CD4-positive, alpha-beta T cell (primary cell): ENCODE results near the gene QKI. TPM values are rescaled to one million over a fixed set of nuclear protein-coding genes. Genes with fewer than 3 reads are reported as not detected.

Experiments used
- ATAC-seq: fragments of 200-7000 bp; cut with Tn5 transposase; one replicate; pipeline ENCODE4 v1.10.0; 2022; ENCODE audit warnings: mild to moderate bottlenecking; ENCODE audit not compliant: poor library complexity
- CTCF ChIA-PET: fragments of 350-600 bp; sonication (Branson Sonifier 250); formaldehyde crosslinking; loops from one replicate; lab custom pipeline; 2021; ENCODE audit warnings: antibody characterized with exemption, inconsistent platforms; lab: Charles Lee
- POLR2A ChIA-PET: fragments of 350-600 bp; sonication (Branson Sonifier 250); formaldehyde crosslinking; loops from one replicate; lab custom pipeline; 2021; ENCODE audit warnings: antibody characterized with exemption, inconsistent platforms; lab: Charles Lee
- DNase-seq, 14 experiments: peaks; one replicate each; pipeline ENCODE4 v3.0.0-alpha.2; 2013 to 2020; ENCODE audit warnings: mixed read lengths in 2 of 14
- H3K27ac ChIP-seq, 2 donors: one replicate each; pipeline versions ENCODE4 v1.5.1 to v1.7.0; 2013; ENCODE audit warnings: low read length in 2 of 2, low read depth in 1 of 2, mild to moderate bottlenecking in 1 of 2
- H3K27me3 ChIP-seq, 2 experiments: 1 replicate in 1 of 2; 2 replicates in 1 of 2; pipeline versions ENCODE4 v1.6.1 to v1.7.0; 2013; ENCODE audit warnings: low read length in 2 of 2, control low read depth in 1 of 2, mild to moderate bottlenecking in 1 of 2, moderate library complexity in 1 of 2; ENCODE audit not compliant: insufficient read depth in 2 of 2, control insufficient read depth in 1 of 2
- H3K36me3 ChIP-seq: one replicate; pipeline ENCODE4 v1.6.1; 2013; ENCODE audit warnings: low read length, control low read depth; ENCODE audit not compliant: insufficient read depth
- H3K4me1 ChIP-seq: one replicate; pipeline ENCODE4 v1.6.1; 2013; ENCODE audit warnings: low read length, control low read depth; ENCODE audit not compliant: insufficient read depth
- H3K4me3 ChIP-seq: one replicate; pipeline ENCODE4 v1.5.1; 2013; ENCODE audit warnings: mild to moderate bottlenecking, low read length, moderate library complexity
- H3K9me3 ChIP-seq, 2 experiments: 1 replicate in 1 of 2; 2 replicates in 1 of 2; pipeline versions ENCODE4 v1.6.1 to v1.7.0; 2013; ENCODE audit warnings: low read length in 2 of 2, mild to moderate bottlenecking in 2 of 2, control low read depth in 1 of 2, moderate library complexity in 1 of 2; ENCODE audit not compliant: control insufficient read depth in 1 of 2, insufficient read depth in 1 of 2
- H3K27ac Mint-ChIP-seq: one replicate; pipeline ENCODE4 v1.8.0; 2020; ENCODE audit warnings: mixed read lengths
- H3K27me3 Mint-ChIP-seq: one replicate; pipeline ENCODE4 v1.8.0; 2021; ENCODE audit warnings: mixed read lengths
- H3K36me3 Mint-ChIP-seq: one replicate; pipeline ENCODE4 v1.8.0; 2021; ENCODE audit warnings: low read depth, mixed read lengths
- H3K4me1 Mint-ChIP-seq: one replicate; pipeline ENCODE4 v1.8.0; 2021; ENCODE audit warnings: low read depth, mixed read lengths
- H3K4me3 Mint-ChIP-seq: one replicate; pipeline ENCODE4 v1.8.0; 2020; ENCODE audit warnings: mild to moderate bottlenecking, mixed read lengths
- H3K9me3 Mint-ChIP-seq: one replicate; pipeline ENCODE4 v1.8.0; 2020; ENCODE audit warnings: mixed read lengths
- intact Hi-C, 2 experiments: fragments of 100-400 bp; cut with DNase I in 1 of 2; cut with micrococcal nuclease in 1 of 2; formaldehyde crosslinking; loops; one replicate each; pipeline versions ENCODE4 v1.15.1 to v1.9.0; 2023 to 2025; cut with DNase I, micrococcal nuclease
- total RNA-seq, 174 experiments: library from RNA in 2 of 174; stranded (reverse) in 2 of 174; gene quantifications; one replicate each; pipeline ENCODE4 v1.2.3 and lab custom pipeline; 2021 to 2026
- TF ChIP-seq, protein P1 (sequence below): fragments of 200-600 bp; IDR thresholded peaks from one replicate; pipeline ENCODE4 v1.8.0; 2022; ENCODE audit warnings: antibody characterized with exemption, mild to moderate bottlenecking

The QKI gene
- total RNA-seq, 2 experiments from 2014 or later, result 60.7 to 67.3 TPM

DNA sequence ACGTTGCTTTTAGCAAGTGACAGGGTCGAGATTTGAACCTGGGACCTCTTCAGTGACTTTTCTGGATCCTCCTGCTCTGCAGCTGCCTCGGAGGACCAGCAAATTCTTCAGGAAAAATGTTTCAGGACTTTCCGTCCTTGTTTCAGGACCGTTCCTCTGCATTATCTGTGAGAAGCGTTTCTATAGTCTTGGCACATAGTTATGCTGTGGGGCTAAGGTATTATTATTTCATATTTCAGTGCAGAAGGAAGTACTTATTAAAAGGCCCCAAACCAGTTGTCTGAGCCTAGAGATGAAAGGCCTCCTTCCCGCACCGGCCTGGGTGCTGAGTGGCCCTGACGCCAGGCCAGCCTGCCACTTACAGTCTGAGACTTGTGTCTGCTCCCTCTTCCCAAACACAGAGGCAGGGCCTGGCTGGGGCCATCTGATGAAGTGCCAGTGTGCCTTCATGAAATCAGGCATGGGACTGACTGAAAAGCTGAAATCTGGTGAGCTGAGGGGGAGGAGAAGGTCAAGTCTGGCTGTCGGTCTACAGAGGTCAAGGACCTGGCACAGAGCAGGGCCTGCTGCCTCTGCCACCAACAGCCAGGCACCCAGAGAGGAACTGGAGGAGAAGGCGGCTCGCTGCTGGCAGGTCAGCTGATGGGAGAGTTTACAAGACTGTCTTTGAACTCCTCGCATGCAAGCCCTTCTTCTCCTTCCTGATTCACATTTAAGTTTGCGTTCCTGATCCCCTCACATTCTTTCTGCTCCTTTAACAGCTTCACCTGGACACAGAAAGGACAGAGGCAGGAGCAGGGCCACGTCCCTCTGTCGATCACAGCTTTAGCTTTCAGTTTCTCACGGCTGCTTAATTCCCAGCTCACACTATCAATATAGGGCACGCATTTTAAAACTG lies 8.9 kb upstream of the QKI start:
- Histone ChIP-seq H3K9me3 (no peaks in the 10 kb centered on the region), H3K27ac (peak overlapping the region in 1 of 2 donors; percentile 52), H3K27me3 (no peaks in the 10 kb centered on the region), H3K36me3 (no peaks in the 10 kb centered on the region), H3K4me1 (peaks cover 16% of the 10 kb centered on the region), H3K4me3 (peak overlapping the region; percentile 53)
- Mint-ChIP-seq H3K9me3 (no peaks in the 10 kb centered on the region), H3K27me3 (no peaks in the 10 kb centered on the region), H3K4me3 (peak overlapping the region; percentile 86), H3K4me1 (peaks cover 18% of the 10 kb centered on the region), H3K27ac (peak overlapping the region; percentile 43), H3K36me3 (no peaks in the 10 kb centered on the region)
- DNase-seq (peak in 8 of 14 experiments; percentile 5 to 60 (median 17)), ATAC-seq (peak; percentile 54)
- TF ChIP-seq, protein P1, sequence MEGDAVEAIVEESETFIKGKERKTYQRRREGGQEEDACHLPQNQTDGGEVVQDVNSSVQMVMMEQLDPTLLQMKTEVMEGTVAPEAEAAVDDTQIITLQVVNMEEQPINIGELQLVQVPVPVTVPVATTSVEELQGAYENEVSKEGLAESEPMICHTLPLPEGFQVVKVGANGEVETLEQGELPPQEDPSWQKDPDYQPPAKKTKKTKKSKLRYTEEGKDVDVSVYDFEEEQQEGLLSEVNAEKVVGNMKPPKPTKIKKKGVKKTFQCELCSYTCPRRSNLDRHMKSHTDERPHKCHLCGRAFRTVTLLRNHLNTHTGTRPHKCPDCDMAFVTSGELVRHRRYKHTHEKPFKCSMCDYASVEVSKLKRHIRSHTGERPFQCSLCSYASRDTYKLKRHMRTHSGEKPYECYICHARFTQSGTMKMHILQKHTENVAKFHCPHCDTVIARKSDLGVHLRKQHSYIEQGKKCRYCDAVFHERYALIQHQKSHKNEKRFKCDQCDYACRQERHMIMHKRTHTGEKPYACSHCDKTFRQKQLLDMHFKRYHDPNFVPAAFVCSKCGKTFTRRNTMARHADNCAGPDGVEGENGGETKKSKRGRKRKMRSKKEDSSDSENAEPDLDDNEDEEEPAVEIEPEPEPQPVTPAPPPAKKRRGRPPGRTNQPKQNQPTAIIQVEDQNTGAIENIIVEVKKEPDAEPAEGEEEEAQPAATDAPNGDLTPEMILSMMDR, result no peak
- intact Hi-C loops, result no loop called here
- POLR2A ChIA-PET, result interaction anchor here (0.8 to 1.3 kb wide), 4 partner anchors 10 to 55 kb away, joined by 3 to 9 read pairs (median 4); no protein-coding TSS in a partner anchor
- CTCF ChIA-PET, result no interaction called here

DNA sequence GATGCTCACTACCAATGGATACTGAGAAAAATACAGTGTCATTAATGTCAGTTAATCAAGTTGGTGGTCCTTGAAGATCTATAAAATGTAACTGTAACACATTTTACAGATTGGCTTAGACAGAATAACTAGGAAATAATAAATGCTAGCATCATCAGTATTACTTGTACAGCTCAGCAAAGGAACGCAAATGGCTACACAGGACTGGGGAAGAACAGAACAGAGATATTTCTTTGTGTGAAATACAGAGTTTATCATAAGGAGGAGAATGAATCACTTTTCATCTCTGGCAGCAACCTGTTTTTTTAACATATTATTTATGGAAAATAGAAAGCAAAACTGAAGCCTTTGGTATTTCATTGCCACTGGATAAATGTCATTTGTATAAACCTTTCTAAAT lies 8.2 kb upstream of the QKI start:
- Histone ChIP-seq H3K27me3 (no peaks in the 10 kb centered on the region), H3K4me1 (peaks cover 16% of the 10 kb centered on the region), H3K4me3 (peak overlapping the region; percentile 53), H3K9me3 (no peaks in the 10 kb centered on the region), H3K36me3 (no peaks in the 10 kb centered on the region), H3K27ac (no peak overlapping the region)
- TF ChIP-seq, protein P1, result no peak
- ChIA-PET CTCF (no interaction called here), POLR2A (interaction anchor here (1.1 to 1.3 kb wide), 3 partner anchors 9 to 54 kb away, joined by 3 to 9 read pairs (median 4); no protein-coding TSS in a partner anchor)
- no peaks in the 10 kb centered on the region for H3K27me3 Mint-ChIP-seq
- DNase-seq (no peak), ATAC-seq (no peak)
- no peaks in the 10 kb centered on the region for H3K9me3 Mint-ChIP-seq
- H3K4me3 Mint-ChIP-seq, result peak overlapping the region; percentile 86
- H3K4me1 Mint-ChIP-seq, result peaks cover 20% of the 10 kb centered on the region
- intact Hi-C loops, result no loop called here
- no peaks in the 10 kb centered on the region for H3K36me3 Mint-ChIP-seq
- peak overlapping the region; percentile 43 for H3K27ac Mint-ChIP-seq

DNA sequence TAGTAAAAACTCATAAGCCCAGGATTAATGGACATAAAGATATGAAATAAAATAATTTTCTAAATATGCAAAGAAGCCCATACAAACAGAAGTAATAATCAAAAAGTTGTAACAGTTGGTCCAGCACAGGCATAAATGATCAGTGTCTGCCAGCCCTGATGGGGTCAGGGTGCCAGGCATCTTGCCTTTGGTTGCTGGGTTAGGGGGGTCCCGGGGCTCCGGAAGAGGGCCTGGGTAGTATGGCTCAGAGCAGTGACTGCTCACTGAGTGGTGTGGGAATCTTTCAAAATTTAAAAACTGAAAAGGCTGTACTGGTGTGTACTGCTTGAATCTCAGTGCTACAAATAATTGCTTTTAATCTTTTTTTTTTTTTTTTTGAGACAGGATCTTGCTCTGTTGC lies 7.7 kb upstream of the QKI start:
- no peak for DNase-seq
- Mint-ChIP-seq H3K27ac (no peak overlapping the region), H3K27me3 (no peaks in the 10 kb centered on the region), H3K4me3 (no peak overlapping the region), H3K36me3 (no peaks in the 10 kb centered on the region), H3K4me1 (peaks cover 21% of the 10 kb centered on the region), H3K9me3 (no peaks in the 10 kb centered on the region)
- intact Hi-C loops, result no loop called here
- POLR2A ChIA-PET, result no interaction called here
- no peaks in the 10 kb centered on the region for H3K9me3 ChIP-seq
- H3K27me3 ChIP-seq, result no peaks in the 10 kb centered on the region
- no peak for ATAC-seq
- CTCF ChIA-PET, result no interaction called here
- TF ChIP-seq, protein P1, result no peak
- H3K36me3 ChIP-seq, result no peaks in the 10 kb centered on the region
- no peak overlapping the region for H3K4me3 ChIP-seq
- peaks cover 16% of the 10 kb centered on the region for H3K4me1 ChIP-seq
- no peak overlapping the region for H3K27ac ChIP-seq
